Lung (tissue), 12 donors: ENCODE results near the gene TF. TPM values are rescaled to one million over a fixed set of nuclear protein-coding genes. Genes with fewer than 3 reads are reported as not detected.
A peak's percentile ranks its signal among the peaks of the same experiment; 100 is the strongest.

Source experiments
- ATAC-seq: fragments of 200-7000 bp; cut with Tn5 transposase; one replicate; pipeline ENCODE4 v1.9.1; 2020; ENCODE audit warnings: moderate number of reproducible peaks; ENCODE audit not compliant: insufficient read depth, low FRiP score
- DNase-seq, 3 donors: peaks; one replicate each; pipeline ENCODE4 v3.0.0-alpha.2; 2013 to 2017
- H3K27ac ChIP-seq, 2 donors: one replicate each; pipeline ENCODE4 v1.5.1; 2013; ENCODE audit warnings: mild to moderate bottlenecking in 2 of 2, moderate library complexity in 2 of 2, control low read depth in 1 of 2, inconsistent platforms in 1 of 2, low read depth in 1 of 2, low read length in 1 of 2
- H3K27me3 ChIP-seq, 3 donors: one replicate each; pipeline ENCODE4 v1.5.1; 2013; ENCODE audit warnings: low read length in 2 of 3; ENCODE audit not compliant: control insufficient read depth in 3 of 3, insufficient read depth in 3 of 3
- H3K36me3 ChIP-seq, 4 donors: one replicate each; pipeline ENCODE4 v1.5.1; 2013; ENCODE audit warnings: low read length in 4 of 4, mild to moderate bottlenecking in 1 of 4, moderate library complexity in 1 of 4; ENCODE audit not compliant: control insufficient read depth in 4 of 4, insufficient read depth in 4 of 4
- H3K4me1 ChIP-seq, 5 donors: one replicate each; pipeline ENCODE4 v1.5.1; 2013; ENCODE audit warnings: low read length in 5 of 5, mild to moderate bottlenecking in 2 of 5, moderate library complexity in 1 of 5; ENCODE audit not compliant: control insufficient read depth in 5 of 5, insufficient read depth in 5 of 5
- H3K4me3 ChIP-seq: one replicate; pipeline ENCODE4 v1.5.1; 2013; ENCODE audit warnings: mild to moderate bottlenecking, control low read depth, moderate library complexity
- H3K9ac ChIP-seq, 2 donors: one replicate each; pipeline ENCODE4 v1.5.1; 2013; ENCODE audit warnings: low read length in 2 of 2, control low read depth in 1 of 2; ENCODE audit not compliant: insufficient read depth in 1 of 2
- H3K9me3 ChIP-seq, 4 donors: one replicate each; pipeline ENCODE4 v1.5.1; 2013; ENCODE audit warnings: low read length in 3 of 4, mild to moderate bottlenecking in 1 of 4, moderate library complexity in 1 of 4; ENCODE audit not compliant: control insufficient read depth in 4 of 4, insufficient read depth in 3 of 4
- WGBS, 2 donors: extraction: QIAGEN DNeasy Blood & Tissue Kit; methylation state at CpG; one replicate each; pipeline ENCODE4 v1.1.7; 2013; 5-methylcytosine and 5-hydroxymethylcytosine counted together
- polyA plus RNA-seq, 2 donors: library from polyadenylated mRNA; stranded (reverse); fragments of 200-250 nt; gene quantifications; one replicate each; pipeline ENCODE4 v1.2.1, GENCODE V29; 2013
- total RNA-seq, 2 donors: library from RNA; depleted of rRNA in 1 of 2; stranded (reverse); fragments of >200 nt in 1 of 2; gene quantifications; one replicate each; pipeline ENCODE4 v1.2.1, GENCODE V29; 2014 to 2021
- TF ChIP-seq, protein P1 (sequence below): IDR thresholded peaks from 2 replicates; pipeline ENCODE4 v1.5.1; 2012; ENCODE audit warnings: mild to moderate bottlenecking; ENCODE audit errors: control extremely low read depth, extremely low read depth
- donor health status: control.
- donor health status: control.
- donor health status: Bipolar disorder and iron deficiency.
- donor health status: healthy.
- donor health status: DM: yes; HTN: yes; CAD: no.

The TF gene
- total and polyA plus RNA-seq, 4 donors, result 0.59 to 36.1 (median 15.7) TPM

GRCh38 chr3:133820129-133820528 is 73.9 kb downstream of the TF start:
- Histone ChIP-seq H3K36me3 (peaks cover 21 to 31% (median 29%) of the 10 kb centered on the region in 4 donors), H3K9me3 (no peaks in the 10 kb centered on the region), H3K4me1 (no peaks in the 10 kb centered on the region), H3K9ac (no peak overlapping the region), H3K27me3 (no peaks in the 10 kb centered on the region), H3K4me3 (no peak overlapping the region), H3K27ac (no peak overlapping the region)
- ATAC-seq, result no peak
- TF ChIP-seq, protein P1, sequence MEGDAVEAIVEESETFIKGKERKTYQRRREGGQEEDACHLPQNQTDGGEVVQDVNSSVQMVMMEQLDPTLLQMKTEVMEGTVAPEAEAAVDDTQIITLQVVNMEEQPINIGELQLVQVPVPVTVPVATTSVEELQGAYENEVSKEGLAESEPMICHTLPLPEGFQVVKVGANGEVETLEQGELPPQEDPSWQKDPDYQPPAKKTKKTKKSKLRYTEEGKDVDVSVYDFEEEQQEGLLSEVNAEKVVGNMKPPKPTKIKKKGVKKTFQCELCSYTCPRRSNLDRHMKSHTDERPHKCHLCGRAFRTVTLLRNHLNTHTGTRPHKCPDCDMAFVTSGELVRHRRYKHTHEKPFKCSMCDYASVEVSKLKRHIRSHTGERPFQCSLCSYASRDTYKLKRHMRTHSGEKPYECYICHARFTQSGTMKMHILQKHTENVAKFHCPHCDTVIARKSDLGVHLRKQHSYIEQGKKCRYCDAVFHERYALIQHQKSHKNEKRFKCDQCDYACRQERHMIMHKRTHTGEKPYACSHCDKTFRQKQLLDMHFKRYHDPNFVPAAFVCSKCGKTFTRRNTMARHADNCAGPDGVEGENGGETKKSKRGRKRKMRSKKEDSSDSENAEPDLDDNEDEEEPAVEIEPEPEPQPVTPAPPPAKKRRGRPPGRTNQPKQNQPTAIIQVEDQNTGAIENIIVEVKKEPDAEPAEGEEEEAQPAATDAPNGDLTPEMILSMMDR, result no peak
- WGBS, 2 donors, result 94 to 95% methylated on average over 4 of the region's 4 CpGs
- no peak for DNase-seq

DNA sequence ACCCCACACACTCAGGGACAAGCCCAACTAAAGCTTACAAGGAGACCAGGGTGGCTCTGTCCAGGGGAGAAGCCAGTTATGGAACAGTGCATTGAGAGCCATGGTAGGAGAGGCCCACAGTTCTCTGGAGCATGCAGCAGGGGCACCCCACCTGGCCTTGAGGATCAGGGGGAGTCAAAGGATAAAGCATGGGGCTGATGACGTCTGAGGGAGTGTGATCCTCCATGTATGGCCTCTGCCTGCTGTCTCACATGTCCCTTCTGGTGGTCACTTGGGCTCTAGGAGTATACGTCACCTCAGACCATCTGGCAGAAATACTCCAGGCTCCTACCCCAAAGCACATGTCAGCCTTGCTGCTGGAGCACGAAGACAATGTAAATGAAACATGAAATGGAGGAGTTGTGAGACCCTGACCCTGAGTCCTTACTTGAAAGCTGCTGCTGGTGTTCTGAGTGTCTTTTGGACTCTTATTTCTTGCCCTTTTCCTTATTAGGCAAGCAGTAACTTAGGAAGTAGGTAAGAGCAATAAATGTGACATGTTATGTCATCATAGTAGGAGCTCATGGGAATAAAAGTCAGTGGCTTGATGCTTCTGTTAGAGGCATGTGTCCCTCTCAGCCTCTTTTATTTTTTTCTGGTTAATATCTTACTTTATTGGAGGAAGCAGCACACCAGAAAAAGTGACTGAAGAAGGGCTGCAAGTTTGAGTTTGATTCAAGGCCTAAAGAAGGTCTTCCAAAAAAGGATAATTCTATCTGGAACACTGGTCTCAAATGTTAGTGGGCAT is 74.9 kb downstream of the TF start:
- no peaks in the 10 kb centered on the region for H3K27me3 ChIP-seq
- DNase-seq (no peak), ATAC-seq (no peak)
- H3K4me1 ChIP-seq, result no peaks in the 10 kb centered on the region
- peaks cover 17 to 33% (median 24%) of the 10 kb centered on the region in 4 donors for H3K36me3 ChIP-seq
- 94% methylated on average over 3 of the region's 3 CpGs for WGBS, 2 donors
- H3K4me3 ChIP-seq, result no peak overlapping the region
- no peaks in the 10 kb centered on the region for H3K9me3 ChIP-seq
- H3K9ac ChIP-seq, result no peak overlapping the region
- H3K27ac ChIP-seq, result no peak overlapping the region
- TF ChIP-seq, protein P1, result no peak

DNA sequence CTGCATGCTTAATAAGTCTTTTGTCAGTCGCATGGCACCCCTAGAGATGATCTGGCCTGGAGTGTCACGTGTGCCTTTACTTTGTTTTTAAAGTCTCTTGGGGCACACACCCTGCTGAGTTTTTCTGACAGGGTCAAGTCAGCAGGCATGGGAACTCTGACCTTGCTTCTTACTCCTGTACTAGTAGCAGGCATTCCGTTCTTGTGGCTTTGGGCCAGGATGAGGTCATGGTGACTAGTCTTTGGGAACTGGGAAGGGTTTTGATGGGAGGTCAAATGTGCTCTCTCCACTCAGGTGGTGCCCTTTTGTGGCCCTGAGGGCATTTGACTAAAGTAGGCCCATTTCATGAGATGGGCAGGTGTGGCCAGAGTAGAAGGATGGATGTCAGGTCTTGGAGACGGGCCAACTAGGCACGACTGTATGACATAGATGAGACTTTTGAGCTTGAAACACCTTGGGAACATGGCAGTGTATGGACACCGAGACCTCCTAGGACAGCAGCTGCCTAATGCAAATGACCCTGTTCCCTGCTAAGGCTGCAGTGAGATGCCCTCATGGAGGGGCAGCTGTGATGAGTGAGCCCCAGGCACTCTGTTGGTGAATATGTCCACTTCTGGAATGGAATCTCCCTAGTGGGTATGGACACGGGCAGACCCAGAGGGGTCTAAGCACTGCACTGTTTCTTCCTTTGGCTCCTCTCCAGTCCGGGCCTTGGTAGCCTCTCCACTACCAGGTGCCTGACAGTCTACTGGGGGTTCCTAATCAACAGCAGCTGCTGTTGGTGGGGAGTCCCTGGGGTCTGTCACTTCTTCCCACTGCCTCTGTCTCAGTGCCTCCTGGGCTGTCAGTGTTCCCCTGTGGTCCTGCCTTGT is 75.8 kb downstream of the TF start:
- Histone ChIP-seq H3K9me3 (no peaks in the 10 kb centered on the region), H3K27me3 (no peaks in the 10 kb centered on the region), H3K27ac (no peak overlapping the region), H3K36me3 (peaks cover 13 to 33% (median 22%) of the 10 kb centered on the region in 4 donors), H3K4me1 (no peaks in the 10 kb centered on the region), H3K9ac (no peak overlapping the region), H3K4me3 (no peak overlapping the region)
- DNase-seq (peak in 2 of 3 donors; percentile 13 to 20), ATAC-seq (no peak)
- TF ChIP-seq, protein P1, result no peak
- WGBS, 2 donors, result 90 to 94% methylated on average over 8 of the region's 8 CpGs
